Glomerular visceral epithelial cell (primary cell): ENCODE measurements around the gene SEMA4D.

ENCODE experiments used
- DNase-seq: peaks from one replicate; pipeline ENCODE4 v3.0.0-alpha.2; 2016; ENCODE audit errors: extremely low spot score

SEMA4D gene

DNA sequence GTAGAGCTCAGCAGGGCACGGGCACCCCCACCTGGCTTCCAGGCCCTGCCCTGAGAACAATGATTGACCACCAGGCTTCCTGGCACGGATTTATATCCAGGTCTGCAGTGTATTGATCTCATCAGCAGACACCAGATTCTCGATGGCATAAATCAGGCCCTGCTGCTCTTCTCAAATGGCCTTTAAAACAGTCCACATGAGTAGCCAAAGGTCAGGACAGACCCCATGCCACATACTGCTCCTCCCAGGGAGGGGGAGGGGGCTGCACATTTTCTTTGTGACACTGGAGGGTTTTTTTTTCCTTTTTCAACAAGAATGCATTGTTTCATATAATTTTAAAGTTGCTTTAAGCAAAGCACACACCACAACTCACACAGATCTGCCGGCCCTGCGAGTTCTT lies 85.4 kb downstream of the SEMA4D start:
- no peak for DNase-seq

DNA sequence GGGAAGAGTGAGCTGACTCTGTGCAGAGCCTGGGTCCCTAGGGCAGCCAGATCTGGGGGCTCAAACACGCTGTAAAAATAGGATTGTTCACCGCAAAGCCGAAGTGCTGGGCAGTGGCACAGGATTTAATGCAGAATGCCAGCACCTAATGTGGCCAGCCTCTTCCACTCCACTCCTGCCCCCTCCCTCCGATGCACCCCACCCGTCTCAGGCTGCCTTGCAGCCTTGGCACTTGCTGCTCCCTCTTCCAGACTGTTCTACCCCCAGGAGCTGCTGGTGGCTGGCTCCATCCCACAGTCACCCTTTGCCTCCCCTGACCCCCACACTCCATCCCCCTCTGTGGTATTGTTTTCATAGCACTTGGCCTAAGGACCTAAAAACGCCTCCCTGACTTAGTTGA lies 86.2 kb downstream of the SEMA4D start:
- no peak for DNase-seq

DNA sequence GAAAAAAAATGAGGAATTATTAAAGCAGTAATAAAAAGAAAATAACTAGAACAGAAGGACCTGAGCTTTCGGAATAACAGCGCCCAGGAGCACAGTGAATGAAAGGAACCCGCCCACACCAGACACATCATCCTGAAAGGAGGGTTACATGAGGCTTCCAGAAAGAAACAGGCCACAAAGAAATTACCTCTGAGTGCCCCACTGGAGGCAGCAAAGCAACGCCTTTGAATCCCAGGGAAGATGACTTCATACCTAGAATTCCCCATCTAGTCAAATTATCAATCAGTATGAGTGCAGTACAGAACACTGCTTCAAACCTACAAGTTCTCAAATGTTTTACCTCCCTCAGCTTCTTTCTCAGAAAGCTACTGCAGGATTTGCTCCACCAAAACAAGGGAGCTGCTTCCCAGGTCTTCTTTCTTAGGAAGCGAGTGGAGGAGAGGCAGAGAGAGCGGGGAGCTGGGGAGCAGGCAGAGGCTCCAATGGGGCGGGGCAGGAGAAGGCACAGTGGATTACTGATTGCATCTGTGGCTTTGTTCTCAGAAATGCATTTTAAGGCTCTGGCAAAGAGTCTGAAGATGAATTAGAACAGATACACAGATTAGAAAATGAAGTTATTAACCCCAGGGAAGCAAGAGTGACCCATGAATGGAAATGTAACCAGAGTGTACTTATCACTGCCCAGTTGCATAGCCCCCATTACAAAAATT lies 87.1 kb downstream of the SEMA4D start:
- DNase-seq = peak; percentile 31

DNA sequence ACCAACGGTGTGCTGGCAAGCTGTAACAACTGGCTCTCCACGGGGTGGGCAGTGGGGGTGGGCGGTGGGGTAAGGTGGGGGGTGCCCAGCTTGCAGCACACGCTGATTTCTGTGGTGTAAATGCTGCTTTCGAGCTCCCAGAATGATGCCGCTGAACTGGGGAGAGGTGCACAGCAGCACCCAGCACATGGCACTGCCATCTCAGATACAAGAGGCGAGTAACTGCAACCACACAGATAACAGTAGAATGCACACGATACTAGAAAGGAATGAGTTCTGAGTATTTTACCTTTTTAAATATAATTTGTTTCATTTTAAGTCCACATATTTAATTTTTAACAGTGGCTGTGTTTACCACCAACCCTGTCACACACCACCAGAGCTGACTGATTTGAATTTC lies 87.9 kb downstream of the SEMA4D start:
- DNase-seq = no peak

DNA sequence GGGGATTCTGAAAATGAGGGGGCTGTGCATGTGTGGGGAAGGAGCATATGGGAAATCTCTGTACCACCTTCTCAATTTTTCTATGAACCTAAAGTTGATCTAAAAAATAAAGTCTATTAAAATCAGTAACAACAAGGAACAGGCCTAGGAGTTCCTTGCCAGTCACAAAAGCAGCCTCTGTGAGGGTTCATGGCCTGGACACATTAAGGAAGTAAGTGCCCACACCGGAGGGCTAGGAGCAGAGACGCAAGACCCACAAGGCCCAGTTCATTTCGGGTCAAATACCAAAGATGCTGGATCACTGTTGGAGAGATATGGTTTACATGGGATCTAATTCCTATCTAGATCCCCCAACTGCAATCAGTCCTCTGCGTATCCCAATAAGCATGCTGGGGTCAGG lies 88.4 kb downstream of the SEMA4D start:
- no peak for DNase-seq

DNA sequence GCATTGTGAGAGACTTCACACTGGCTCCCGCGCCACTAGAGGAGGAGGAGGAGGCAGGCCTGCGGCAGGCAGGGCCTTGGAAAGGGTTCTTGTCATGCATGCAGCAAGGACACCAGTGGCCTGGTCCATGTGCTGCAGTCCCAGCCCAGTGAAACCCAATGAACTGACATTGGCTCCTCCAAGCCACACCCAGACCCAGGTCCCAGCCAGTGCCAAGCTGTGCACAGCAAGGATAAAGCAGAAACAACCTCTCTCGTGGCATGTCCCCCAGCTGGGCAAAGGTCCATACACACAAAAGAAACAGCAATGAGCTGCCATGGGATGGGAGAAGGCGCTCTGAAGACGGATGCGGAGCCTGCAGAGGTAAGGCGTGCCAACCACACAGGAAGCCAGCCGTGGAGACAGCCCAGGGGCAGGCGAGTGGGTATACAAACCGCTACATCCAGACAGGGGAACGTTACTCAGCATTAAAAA lies 89.2 kb downstream of the SEMA4D start:
- DNase-seq = peak; percentile 62

DNA sequence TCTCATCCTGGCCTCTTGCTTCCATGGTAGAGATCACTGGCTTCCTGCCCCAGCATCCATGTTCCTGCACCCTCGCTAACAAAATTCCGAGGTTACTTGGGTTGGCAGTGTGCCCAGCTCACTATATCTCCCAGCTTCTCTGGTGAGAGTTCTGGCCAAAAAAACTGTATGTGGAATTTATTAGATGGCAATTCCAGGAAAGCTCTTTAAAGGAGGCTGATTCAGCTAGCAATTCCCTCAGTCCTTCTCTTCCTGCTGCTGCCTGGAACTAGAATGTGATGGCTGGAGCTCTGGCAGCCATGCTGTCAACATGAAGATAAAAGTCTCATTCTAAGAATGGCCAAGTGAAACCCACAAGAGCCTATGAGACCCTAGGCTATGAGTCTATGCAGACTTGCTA lies 90.8 kb downstream of the SEMA4D start:
- peak; percentile 66 for DNase-seq

DNA sequence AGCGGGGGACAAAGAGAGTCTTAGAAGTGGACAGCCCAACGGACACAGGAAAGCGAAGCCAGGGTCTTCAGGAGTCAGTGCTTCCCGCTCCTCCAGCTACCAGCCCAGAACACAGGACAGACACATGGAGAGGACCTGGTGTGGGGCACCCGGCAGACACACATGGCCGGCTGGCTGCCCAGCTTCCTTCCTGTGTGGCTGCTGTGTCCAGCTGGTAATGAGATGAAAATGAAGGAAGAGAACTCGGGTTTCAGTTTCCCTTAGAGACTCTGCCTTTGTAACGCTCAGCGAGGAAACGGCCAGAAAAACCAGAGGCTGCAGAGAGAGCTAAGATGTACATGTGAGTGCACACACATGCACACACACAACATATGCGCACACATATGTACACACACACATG lies 92.1 kb downstream of the SEMA4D start:
- no peak for DNase-seq

DNA sequence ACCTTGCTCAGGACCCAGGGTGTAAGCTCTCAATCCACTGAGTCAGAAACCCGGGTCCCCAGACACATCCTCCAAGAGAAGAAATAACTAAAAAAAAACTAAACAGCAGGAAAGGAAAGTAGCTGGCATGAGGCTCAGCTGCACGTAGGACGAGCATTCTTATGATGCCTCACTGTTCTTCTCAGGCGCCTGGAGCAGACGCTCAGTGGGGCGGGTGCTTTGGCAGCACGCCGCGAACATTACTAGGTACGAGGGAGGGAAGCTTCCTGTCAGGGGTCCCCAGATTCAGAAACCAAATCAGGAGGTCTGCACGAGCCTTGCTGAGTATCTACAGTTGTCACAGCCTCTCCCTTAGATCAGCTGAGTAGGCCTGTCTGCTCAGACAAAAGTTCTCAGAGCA lies 93.8 kb downstream of the SEMA4D start:
- DNase-seq = no peak

DNA sequence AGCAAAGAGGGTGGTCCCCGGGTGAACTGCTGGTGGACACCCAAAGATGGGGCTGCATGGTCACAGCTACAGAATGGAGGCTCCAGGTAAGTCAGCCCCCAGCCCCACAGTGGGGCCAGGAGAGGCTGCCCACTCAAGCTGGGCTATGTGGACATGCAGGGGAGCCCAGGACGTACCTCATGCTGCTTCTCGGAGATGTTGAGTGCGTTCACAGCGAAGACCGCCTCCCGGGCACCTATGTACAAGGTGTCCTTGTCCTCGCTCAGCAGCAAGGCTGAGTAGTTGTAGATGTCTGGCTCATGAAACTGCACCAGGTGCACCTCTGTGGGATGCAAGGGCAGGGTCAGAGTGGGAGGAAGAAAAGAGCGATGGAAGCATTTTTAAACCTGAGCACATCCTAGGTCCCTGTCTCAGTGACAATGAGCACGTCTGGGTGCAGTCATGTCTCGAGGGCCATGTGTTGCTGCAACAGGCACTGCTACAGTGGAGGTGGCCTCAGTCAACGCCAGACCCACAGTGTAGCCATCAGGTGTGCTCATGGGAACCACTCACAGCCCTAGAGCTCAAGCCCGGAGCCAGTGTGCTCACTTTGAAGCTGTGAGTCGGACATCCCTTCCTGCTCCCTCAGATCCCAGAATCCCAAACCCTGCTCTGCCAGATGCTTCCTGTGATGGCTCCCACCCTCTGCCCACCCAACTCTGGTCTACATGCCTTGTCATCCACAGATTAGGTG lies 95.1 kb downstream of the SEMA4D start:
- DNase-seq = no peak

DNA sequence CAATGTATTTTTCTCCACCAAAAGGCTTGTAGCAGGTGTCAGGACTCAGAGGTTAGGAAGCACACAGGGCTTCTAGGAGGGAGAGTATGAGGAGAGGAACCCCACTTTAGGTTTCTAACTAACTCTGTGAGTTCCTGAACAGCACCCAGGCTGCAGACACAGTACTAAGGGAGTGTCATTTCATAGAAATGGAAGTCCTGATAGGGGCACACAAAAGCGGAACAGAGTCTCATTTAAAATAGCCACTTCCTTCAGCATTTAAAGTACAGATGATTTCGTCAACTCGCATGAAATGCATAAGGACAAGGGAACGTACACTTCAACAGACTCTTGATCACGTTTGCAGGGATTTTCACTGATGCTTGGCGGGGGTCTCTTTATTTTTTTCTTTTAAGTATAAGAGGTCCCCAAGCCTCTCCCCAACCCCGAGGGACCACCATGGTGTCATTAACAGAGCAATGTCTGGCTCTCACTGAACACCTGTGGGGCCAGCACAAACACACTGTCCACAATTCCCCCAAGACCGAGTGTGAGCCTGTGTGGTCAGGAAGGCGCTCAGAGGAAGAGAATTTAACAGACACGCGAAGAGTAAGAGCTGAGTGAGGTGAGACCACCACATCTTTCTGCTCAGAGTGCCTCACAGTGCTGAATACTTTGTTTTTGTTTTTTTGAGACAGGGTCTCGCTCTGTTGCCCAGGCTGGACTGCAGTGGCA lies 97.4 kb downstream of the SEMA4D start:
- no peak for DNase-seq

DNA sequence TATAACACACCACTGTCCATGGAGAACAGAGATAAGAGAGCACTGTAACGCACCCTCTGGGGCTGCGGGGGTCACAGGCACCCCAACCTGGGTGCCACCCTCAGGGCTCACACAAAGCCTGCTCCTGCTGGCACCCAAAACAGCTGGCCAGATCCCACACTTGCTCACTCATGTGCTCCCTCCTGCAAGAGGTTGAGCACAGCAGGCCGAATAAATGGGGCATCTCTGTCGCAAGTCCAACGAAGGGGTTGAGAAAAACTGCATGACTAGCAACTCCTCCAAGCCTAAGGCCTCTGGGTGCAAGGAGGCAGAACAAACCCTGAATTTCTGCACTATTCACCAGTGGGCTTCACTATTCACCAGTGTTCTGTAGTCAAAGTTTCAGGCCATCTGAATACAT lies 99.3 kb downstream of the SEMA4D start:
- no peak for DNase-seq

DNA sequence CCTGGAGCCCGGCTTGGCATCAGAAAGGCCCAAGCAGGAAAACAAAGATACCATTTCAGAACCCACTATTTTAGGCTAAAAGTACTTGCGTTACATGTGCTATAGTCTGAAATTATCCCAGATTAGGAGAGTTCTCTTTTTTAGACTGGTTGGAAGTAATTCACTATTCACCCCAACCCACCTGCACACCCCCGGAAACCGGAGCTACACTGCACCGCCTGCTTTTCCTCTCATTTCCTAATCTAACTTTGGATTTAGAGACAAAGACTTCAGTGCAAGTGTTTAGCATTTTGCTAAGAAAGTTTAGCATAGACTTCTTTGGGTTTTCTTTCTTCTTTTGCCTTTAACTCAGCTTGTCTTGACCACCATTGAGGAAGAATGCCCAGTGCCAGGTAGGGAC lies 100.4 kb downstream of the SEMA4D start:
- no peak for DNase-seq

DNA sequence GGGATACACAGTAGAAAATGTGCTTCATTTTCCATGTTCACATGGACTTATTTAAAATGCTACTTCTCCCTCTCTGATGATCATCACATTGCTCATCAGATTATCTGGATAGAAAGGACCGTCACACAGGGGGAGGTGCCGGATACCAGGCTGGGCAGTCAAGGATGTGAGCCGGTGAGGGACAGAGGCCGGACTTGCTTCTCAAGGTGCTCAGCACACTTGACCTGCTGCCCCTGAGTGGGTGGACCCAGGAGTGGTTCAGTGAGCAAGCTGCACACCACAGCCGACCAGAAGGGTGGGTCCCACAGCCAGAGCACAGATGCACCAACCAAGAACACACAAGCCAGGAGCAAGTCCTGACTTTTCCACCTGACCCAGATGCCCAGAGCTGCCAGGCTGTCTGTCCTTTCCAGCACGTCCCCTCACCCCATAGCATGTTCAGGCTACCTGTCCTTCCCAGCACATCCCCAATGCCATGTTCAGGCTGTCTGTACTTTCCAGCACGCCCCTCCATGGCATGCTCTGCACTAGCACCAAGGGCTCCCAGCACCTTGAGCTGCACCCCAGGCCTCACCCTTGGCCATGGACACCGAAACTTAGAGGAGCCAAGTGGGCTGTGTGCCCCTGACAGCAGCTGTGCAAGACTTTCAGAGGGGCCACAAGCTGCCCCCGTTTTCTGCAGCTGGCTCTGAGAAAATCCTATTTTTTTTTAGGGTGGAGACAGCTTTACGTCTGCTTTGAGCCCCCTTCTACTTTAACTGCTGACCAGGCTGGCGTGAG lies 101.8 kb downstream of the SEMA4D start:
- no peak for DNase-seq

DNA sequence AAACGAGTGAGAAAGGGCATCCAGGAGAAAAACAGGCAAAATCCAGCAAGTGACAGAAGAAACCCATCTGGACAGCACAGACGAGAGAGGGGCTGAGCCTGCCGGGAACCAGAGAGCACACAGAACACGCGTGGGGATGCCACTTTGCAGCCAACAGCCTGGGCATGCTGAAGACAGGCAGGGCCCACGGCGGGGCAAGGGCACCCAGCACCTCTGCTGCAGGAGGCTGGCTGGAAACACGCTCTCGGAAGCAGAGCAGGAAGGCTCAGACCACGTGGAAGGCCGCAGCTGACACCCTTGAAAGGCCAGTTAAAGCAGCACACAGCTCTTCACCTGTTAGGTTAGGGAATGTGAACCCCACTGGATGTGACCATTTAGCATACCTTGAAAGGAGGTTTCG lies 103.5 kb downstream of the SEMA4D start:
- DNase-seq = no peak

DNA sequence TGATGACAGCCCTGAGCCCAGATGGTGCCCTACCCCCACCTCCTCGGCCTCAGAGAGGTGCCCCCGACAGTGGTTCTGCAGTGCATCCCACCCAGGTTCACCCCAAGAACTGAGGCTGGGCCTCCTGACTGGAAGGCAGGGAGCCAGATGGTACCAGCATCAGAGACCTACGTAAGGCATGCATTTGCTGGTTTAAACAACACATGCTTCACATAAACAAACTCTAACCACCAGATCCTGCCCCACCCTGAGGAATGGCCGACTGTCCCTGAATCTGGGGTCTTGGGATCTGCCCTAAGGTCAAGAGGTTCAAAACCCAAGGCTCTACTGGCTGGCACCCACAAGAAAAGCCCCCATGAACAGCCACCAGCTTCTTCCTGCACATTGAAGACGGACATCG lies 106.3 kb downstream of the SEMA4D start:
- no peak for DNase-seq

DNA sequence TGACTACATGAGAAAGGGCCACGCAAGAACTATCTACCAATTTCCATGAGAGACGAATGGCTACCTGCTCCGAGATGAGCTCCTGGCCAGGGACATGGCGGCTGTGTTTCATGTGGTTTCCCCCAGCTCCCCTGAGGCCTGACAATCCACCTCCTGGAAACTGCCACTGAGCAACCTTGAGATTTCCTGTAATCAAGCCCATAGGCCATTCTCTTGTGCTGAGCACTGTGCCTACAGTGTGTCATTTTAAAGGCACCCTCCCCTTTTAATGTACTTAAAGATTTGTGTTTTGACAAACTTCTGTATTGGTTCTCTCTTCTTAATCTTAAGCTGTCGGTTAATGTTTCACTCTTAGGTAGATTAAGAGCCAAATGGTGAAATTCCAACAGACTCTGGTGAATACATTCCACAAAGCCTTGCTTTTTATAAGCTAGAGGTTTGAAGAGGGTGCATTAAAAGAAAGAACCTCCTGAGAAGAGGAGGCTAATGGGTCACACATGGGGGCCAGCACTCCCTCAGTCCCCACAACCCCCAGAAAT lies 107.3 kb downstream of the SEMA4D start:
- DNase-seq = no peak

DNA sequence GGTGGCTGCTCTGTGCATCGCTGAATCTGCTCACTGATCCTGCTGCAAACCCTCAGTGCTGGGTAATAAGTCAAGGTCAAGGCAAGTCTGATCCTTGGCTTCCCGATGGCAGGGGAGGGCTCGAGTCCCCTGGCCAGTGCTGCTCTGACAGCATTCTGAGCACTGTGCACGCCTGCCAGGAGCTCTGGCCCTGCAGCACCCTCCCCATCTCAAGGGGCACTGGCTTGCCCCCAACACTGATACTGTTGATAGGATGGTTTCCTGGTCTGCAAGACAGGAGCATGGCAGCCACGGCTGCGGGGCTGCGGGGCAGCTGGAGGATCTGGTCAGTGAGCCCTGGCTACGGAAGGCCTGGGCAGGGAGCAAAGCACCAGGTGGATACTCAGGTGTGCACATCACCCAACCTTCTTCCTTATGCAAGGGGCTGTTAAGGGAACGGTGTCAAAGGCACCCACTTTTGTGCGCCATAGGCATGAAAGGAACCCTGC lies 107.8 kb downstream of the SEMA4D start:
- no peak for DNase-seq

DNA sequence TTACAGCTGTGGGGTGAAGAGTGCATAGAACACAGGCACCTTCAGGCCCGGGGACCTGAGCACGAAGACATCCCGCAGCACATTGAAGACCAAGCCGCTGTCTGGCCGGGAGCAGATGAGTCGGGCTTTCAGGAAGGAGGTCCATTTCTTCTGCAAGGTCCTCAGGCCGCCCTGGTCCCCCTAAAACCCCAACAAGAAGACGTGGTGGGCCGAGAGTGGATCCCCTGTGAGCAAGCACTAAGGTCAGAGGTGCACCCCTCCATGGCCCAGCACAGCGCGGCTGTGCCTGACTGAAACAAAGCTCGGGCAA lies 109.1 kb downstream of the SEMA4D start:
- DNase-seq = no peak

DNA sequence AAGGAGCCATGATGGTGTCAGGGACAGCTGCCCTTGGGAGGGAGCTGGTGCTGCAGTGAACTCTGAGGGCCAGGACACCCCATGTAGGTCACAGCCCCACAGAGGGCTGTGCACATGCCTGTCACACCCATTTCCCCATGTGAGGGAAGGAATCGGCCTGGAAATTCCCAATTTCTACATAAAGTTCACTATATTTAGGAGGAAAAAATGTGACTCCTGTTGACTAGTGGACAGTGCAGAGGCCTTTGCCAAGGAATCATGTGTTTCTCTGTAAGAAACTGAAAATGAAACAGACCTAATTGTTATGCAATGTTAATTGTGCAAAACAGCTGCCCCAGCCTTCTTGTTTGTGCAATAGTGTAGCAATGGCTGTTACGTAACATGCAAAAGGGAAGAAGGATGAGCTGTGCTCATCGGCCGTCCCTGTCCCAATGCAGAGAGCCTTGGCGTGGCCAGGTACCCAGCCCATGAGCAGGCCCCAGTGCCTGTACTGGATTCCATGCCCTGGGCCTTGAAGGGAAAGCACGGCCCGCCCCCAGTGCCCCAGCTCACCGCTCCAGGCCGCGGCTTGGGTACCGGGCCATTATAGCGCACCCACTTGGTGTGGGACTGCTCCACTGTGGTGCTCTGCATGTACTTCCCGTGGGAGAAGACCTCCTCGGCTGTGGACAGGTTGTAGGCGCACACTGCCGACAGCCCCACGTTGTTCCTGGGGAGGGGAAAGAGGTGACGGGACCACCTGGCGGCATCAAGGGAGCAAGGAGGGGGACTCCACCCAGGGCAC lies 109.6 kb downstream of the SEMA4D start:
- no peak for DNase-seq
